Suprapubic skin (tissue), 4 donors: ENCODE results near the gene MIOS. TPM values are rescaled to one million over a fixed set of nuclear protein-coding genes. Genes with fewer than 3 reads are reported as not detected.

ENCODE experiments used
- DNase-seq, 2 donors: peaks; one replicate each; pipeline ENCODE4 v3.0.0-alpha.2; 2019; ENCODE audit warnings: low spot score in 2 of 2
- H3K27ac ChIP-seq: fragments of 200-600 bp; sonication (generic); one replicate; pipeline ENCODE4 v1.5.1; 2019
- H3K27me3 ChIP-seq: fragments of 200-600 bp; sonication (generic); one replicate; pipeline ENCODE4 v1.5.1; 2019
- H3K36me3 ChIP-seq: fragments of 200-600 bp; sonication (generic); one replicate; pipeline ENCODE4 v1.5.1; 2019
- H3K4me1 ChIP-seq: fragments of 200-600 bp; sonication (generic); one replicate; pipeline ENCODE4 v1.5.1; 2019
- H3K4me3 ChIP-seq: fragments of 200-600 bp; sonication (generic); one replicate; pipeline ENCODE4 v1.5.1; 2019; ENCODE audit warnings: mild to moderate bottlenecking
- H3K9me3 ChIP-seq: fragments of 200-600 bp; sonication (generic); one replicate; pipeline ENCODE4 v1.5.1; 2019
- CTCF ChIP-seq, 2 donors: fragments of 200-600 bp in 1 of 2; fragments of 450-650 bp in 1 of 2; sonication (generic) in 1 of 2; IDR thresholded peaks; one replicate each; pipeline ENCODE4 v1.5.1; 2016 to 2019; ENCODE audit warnings: antibody characterized with exemption in 2 of 2, mild to moderate bottlenecking in 1 of 2, moderate library complexity in 1 of 2
- EP300 ChIP-seq: sonication (generic); formaldehyde crosslinking; IDR thresholded peaks from one replicate; pipeline ENCODE4 v1.6.1; 2017; ENCODE audit warnings: antibody characterized with exemption
- POLR2A ChIP-seq, 2 donors: fragments of 450-650 bp; IDR thresholded peaks; one replicate each; pipeline ENCODE4 v1.6.1; 2017; ENCODE audit warnings: antibody characterized with exemption in 2 of 2, mild to moderate bottlenecking in 2 of 2, moderate library complexity in 2 of 2
- POLR2AphosphoS5 ChIP-seq, 3 donors: sonication (generic); formaldehyde crosslinking; IDR thresholded peaks; one replicate each; pipeline ENCODE4 v1.6.1; 2017; ENCODE audit warnings: antibody characterized with exemption in 3 of 3
- WGBS: methylation state at CpG from one replicate; pipeline ENCODE4 v1.1.5; 2018; 5-methylcytosine and 5-hydroxymethylcytosine counted together
- total RNA-seq, 4 donors: library from RNA; depleted of rRNA; stranded (reverse); fragments of >200 nt; gene quantifications; one replicate each; pipeline ENCODE4 v1.1.0, GENCODE V29; 2016

Gene MIOS
- total RNA-seq, 4 donors from 2014 or later = 45.1 to 65.8 (median 55.7) TPM

- H3K27ac ChIP-seq = no peak overlapping the region
- no peak for DNase-seq
- TF ChIP-seq CTCF (IDR thresholded peaks at IDR 0.05) (no peak), POLR2AphosphoS5 (IDR thresholded peaks at IDR 0.05) (no peak), POLR2A (IDR thresholded peaks at IDR 0.05) (no peak), EP300 (no peak)
- H3K4me1 ChIP-seq = no peaks in the 10 kb centered on the region
- no peak overlapping the region for H3K4me3 ChIP-seq
- no peaks in the 10 kb centered on the region for H3K9me3 ChIP-seq
- no peaks in the 10 kb centered on the region for H3K27me3 ChIP-seq
- no peaks in the 10 kb centered on the region for H3K36me3 ChIP-seq
- WGBS = 72% methylated on average over 4 of the region's 4 CpGs
Observed at GRCh38 chr7:7539152-7539551, 27.5 kb upstream of the MIOS start.

GRCh38 chr7:7539711-7540110 lies 27.0 kb upstream of the MIOS start:
- TF ChIP-seq POLR2AphosphoS5 (IDR thresholded peaks at IDR 0.05) (no peak), EP300 (no peak)
- WGBS = 91% methylated on average over 4 of the region's 4 CpGs
- no peaks in the 10 kb centered on the region for H3K27me3 ChIP-seq
- no peak overlapping the region for H3K27ac ChIP-seq
- no peaks in the 10 kb centered on the region for H3K9me3 ChIP-seq
- H3K36me3 ChIP-seq = no peaks in the 10 kb centered on the region
- H3K4me1 ChIP-seq = no peaks in the 10 kb centered on the region
- no peak overlapping the region for H3K4me3 ChIP-seq
- DNase-seq = no peak

GRCh38 chr7:7542251-7542835 lies 24.3 kb upstream of the MIOS start:
- H3K27me3 ChIP-seq = no peaks in the 10 kb centered on the region
- H3K4me1 ChIP-seq = no peaks in the 10 kb centered on the region
- 83% methylated on average over 4 of the region's 4 CpGs for WGBS
- H3K9me3 ChIP-seq = no peaks in the 10 kb centered on the region
- DNase-seq = no peak
- H3K4me3 ChIP-seq = no peak overlapping the region
- no peak for TF ChIP-seq CTCF (IDR thresholded peaks at IDR 0.05)
- TF ChIP-seq POLR2AphosphoS5 (IDR thresholded peaks at IDR 0.05) = no peak
- TF ChIP-seq POLR2A (IDR thresholded peaks at IDR 0.05) = no peak
- H3K36me3 ChIP-seq = no peaks in the 10 kb centered on the region
- H3K27ac ChIP-seq = no peak overlapping the region

- H3K27ac ChIP-seq = no peak overlapping the region
- no peaks in the 10 kb centered on the region for H3K4me1 ChIP-seq
- no peaks in the 10 kb centered on the region for H3K36me3 ChIP-seq
- over 99% methylated on average over 3 of the region's 3 CpGs for WGBS
- no peak for TF ChIP-seq EP300
- no peak for TF ChIP-seq POLR2A (IDR thresholded peaks at IDR 0.05)
- TF ChIP-seq CTCF (IDR thresholded peaks at IDR 0.05) = no peak
- no peak for TF ChIP-seq POLR2AphosphoS5 (IDR thresholded peaks at IDR 0.05)
- no peaks in the 10 kb centered on the region for H3K9me3 ChIP-seq
- H3K27me3 ChIP-seq = no peaks in the 10 kb centered on the region
- no peak overlapping the region for H3K4me3 ChIP-seq
- DNase-seq = no peak
Observed at GRCh38 chr7:7548407-7548806, 18.3 kb upstream of the MIOS start.

GRCh38 chr7:7550663-7551062 lies 16.0 kb upstream of the MIOS start:
- H3K27me3 ChIP-seq = no peaks in the 10 kb centered on the region
- no peak overlapping the region for H3K4me3 ChIP-seq
- WGBS = 97% methylated on average over 3 of the region's 3 CpGs
- TF ChIP-seq EP300 (no peak), POLR2A (IDR thresholded peaks at IDR 0.05) (no peak), POLR2AphosphoS5 (IDR thresholded peaks at IDR 0.05) (no peak), CTCF (IDR thresholded peaks at IDR 0.05) (no peak)
- H3K36me3 ChIP-seq = no peaks in the 10 kb centered on the region
- no peak for DNase-seq
- no peak overlapping the region for H3K27ac ChIP-seq
- no peaks in the 10 kb centered on the region for H3K9me3 ChIP-seq
- H3K4me1 ChIP-seq = peaks cover 10% of the 10 kb centered on the region

GRCh38 chr7:7552199-7552598 lies 14.5 kb upstream of the MIOS start:
- Histone ChIP-seq H3K27ac (no peak overlapping the region), H3K4me3 (no peak overlapping the region), H3K27me3 (no peaks in the 10 kb centered on the region), H3K4me1 (peaks cover 10% of the 10 kb centered on the region), H3K9me3 (no peaks in the 10 kb centered on the region), H3K36me3 (no peaks in the 10 kb centered on the region)
- DNase-seq = no peak
- TF ChIP-seq CTCF (IDR thresholded peaks at IDR 0.05) (no peak), POLR2AphosphoS5 (IDR thresholded peaks at IDR 0.05) (no peak), POLR2A (IDR thresholded peaks at IDR 0.05) (no peak), EP300 (no peak)
- WGBS = 88% methylated on average over 2 of the region's 2 CpGs
